HG03039 (cell line): ENCODE measurements around the gene MAEL.

Experiments
- ATAC-seq: cut with Tn5 transposase; IDR thresholded peaks from one replicate; pipeline ENCODE4 v1.9.1; 2021; ENCODE audit warnings: mild to moderate bottlenecking, moderate library complexity; ENCODE audit not compliant: unreplicated experiment

Gene MAEL

DNA sequence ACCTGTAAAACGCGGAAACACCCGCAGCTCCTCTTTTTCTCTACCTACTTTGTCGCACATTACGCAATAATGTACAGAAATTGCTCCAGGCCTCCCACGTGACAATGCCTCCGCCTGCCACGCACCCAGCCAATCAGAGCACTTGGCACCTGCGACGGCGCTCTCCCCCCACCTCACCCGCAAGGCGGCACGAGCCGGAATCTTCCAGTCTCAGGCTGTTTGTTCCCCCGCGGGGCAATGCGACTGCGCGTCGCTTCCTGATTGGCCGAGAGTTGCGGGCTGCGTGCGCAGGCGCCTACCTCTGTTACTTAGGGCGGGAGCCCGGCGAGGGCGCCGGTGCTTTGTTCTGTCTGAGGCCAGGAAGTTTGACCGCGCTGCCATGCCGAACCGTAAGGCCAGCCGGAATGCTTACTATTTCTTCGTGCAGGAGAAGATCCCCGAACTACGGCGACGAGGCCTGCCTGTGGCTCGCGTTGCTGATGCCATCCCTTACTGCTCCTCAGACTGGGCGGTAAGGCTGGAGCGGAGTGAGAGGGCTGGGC, at the start of gene MAEL:
TSS of gene MAEL (plus strand) at position 307 of the 542 bp plus-strand sequence. CDS start at position 380, 73 bp downstream.
- no peak for ATAC-seq

DNA sequence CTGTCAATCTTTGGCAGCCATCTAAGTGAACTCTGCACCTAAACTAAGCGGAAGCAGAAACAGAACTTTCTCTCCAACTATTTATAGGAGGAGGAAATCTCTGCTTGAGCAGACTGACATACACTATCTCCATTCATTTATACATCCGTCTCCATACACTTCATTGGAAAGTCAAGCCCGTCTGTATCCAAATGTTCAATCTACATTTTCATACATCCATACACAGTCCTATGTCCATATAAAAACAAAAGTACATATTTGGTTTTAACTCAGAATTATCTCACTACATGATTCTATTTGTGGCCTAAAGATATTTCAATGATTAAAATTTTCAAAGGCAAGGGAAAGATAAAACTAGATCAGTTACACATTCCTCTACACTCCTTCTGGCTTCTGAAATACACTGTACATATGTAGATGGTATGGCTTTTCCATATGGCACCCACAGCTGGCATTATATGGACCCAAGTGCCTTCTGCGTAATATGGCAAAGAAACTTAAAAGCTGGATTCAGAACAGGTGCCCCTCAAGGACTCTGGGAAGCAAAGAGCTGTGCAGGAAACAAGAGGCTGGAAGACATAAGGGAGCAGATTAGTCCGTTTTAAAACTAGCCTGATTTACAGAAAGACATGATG, 49.2 kb upstream of the MAEL start:
- no peak for ATAC-seq

DNA sequence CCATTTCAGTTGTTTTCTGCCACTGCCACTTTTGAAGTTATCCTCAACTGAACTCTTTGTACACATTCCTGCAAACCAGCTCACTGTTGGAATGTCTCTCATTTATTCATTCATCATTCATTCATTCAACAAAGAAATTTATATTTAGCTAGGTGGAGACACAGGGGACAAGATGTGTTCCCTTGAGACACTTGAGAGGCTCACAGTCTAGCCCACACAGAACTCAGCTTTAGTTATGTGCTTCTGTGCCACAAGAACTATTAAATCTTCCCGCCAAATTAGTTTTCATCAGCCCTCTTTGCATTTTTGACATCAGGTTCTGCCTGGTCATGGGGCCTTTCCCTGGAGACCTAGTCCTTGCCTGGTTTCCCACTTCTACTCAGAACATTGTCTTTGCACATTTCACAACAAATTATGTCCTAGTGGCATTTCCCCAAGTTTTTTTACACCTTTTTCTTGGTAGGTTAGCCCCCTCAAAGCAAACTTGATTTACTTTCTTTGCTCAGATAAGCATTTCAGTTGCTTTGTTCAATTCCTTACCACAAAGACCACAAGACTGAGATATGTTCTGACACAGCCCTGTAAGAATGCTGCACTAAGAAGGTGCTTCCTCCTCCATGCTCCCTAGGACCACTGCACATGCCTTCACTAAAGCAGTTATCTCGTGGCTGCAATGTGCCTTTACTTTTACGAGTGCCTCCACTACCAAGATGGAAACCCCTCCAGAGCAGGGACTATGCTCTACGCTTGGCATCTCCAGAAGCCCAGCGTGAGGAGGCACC, 44.7 kb upstream of the MAEL start:
- ATAC-seq, result no peak

DNA sequence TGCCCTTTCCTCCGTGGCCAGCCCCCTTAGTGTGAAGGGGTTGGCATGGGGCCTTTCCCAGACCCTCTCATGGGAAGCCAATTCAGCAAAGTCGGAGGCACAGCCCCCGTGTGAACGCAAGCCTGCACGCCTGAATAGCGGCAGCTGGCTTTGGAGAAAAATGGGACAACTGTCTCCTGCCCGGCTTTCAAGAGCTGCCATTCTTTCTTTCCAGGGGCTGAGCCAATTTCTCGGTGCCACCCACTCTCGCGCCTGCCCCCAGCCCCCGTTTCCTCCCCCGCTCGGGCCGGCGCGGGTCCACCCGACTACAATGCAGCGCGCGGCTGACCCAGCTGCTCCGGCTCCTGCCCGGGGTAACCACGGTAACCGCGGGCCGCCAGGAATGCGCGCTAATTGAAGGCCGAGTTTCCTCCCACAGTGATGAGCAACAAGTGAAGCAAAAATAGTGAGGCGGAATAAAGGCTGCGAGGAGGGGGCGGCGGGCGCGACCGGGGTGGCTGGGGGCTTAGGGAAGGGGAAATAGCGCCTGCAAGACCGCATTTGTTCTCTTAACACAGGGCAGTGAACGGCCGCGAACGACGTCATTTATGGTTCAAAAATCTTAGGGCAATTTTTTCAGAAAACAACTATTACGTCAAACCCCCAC, 41.6 kb upstream of the MAEL start:
- ATAC-seq, result no peak

DNA sequence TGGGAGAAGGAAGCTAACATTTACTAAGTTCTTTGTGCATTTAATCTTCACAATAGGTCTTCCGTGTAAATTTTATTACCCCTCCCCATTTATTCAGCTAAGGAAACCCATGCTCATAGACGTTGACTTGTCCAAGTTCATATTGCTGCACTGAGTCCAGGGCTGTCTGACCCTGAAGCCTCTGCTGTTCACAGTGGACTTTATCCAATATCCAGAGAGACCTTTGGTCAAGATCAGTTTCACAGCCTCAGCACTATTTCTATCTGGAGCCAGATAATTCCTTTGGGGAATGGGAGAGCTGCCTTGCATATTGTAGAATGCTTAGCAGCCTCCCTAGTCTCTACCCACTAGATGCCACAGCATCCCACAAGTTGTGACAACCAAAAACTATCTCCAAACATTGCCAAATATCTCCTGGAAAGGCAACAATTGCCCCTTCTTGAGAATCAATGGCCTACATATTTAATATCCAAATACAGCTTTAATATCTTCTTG, 40.2 kb upstream of the MAEL start:
- no peak for ATAC-seq

DNA sequence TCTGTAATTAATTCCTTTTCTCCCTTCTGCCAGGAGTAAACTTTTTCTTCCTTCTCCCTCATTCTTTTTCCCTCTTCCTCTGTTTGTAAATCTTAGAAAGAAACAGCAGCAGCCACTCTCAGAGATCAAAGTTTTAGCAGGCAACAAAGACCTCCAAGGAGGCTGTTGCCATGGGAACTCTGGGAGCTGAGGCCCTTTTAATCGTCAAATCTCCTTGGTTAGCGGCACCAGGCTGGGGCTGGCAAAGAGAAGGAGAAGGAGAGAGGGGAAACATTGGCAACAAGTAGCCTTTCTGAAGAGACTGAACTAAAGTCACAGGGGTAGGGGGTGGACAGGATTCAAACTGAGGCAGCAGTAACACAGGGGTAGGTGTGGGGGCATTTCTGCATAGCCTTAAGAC, 38.9 kb upstream of the MAEL start:
- no peak for ATAC-seq

DNA sequence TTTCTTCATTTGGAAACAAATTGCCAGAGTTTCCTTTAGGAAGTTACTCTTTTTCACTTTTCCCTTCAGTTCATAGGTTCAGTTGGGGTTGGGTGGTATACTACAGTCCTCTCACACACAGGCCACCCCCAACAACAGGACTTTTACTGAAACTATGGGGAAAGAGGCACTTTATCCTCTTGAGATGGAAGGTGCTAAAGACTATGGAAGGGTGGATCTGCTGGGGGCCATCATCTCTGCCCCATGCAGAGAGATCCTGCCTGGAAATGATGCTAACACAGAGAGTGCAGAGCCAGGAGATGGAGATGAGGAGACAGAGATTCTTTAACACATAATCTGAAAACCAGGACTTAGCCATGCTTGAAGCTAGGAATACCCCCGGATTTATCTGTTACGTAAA, 38.0 kb upstream of the MAEL start:
- ATAC-seq, result no peak

DNA sequence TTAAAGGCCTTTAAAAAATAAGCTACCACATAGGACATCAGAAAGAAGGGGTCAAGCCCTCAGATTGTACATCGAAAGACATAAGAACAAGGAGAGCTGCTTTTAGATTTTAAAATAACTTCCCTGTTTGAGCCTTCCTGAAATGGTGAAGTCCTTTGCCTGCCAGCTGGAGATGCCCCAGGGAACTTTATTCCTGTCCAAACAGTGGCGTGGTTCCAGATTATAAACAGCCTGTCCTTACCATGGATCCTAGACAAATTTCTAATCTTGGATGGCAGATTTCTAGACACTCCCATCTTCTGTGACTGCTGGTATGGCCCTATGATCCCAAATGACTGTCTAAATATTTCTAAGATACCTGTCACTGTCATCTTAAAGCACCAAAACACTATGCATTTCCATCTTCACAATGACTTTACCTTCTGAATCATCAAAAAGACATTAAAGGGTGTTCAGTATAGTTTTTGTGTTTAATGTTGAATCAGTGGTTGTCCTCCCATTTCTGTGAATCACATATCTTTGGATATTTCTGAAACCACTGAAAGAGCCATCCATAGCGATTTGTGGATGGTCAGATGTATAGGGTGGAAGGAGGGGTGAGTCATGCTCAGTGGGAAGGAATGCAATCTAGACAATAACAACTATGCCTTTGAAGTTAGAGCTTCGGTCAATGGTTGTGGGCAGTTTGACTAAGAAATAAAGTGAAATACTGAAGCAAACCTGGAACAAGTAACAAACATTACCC, 36.9 kb upstream of the MAEL start:
- no peak for ATAC-seq

DNA sequence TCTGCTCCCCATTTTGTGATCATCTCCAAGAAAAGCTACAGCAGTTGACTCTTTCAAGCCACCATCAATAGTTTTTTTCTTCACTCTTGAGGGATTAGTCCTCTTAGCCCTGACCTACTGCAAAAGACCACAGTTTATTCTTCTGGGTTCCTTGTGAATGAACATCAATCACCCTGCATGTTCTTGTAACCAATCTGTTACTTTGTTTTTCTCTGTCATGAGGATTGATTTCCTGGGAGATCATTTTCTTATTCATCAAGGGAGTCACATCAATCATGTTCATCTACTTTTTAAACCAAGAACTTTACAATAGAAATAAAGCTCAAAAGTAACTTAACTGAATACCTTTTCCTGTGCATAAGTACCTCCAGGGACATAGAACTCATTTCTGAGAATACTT, 35.6 kb upstream of the MAEL start:
- no peak for ATAC-seq

DNA sequence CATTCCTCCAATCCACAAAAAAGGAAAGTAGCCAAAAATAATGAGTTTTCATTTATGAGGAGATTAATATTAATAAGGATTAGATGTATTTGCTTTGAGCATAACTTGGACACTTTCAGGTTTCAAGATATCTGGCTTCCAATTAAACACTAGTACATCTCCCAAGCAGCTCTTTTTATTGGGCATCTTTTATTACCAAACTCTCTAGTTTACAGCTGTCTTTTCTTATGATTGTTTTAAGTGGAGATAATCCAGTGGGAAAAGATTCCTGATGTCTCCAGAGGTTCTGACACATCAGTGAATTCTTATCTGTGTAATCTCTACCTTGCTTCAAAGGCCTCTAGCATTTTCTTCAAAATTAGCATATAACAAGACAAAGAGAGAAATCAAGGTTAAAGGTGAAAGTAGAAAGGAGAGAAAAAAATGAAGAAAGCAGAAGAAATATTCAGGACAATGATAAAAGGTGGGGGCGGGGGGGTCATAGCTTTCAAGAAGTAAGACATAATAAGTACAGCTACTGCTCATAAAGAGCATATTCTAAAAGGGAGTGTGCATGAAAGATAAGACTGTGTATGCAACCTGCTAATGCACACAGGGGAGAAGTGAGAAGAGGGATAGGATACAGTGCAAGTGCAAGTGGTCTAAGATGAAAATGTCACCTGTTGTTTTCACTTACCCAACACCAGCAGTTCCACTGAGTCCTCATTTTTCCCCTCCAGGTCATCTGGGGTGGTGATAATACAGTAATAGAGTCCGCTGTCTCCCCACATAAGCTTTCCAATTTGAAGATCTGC, 32.8 kb upstream of the MAEL start:
- no peak for ATAC-seq

DNA sequence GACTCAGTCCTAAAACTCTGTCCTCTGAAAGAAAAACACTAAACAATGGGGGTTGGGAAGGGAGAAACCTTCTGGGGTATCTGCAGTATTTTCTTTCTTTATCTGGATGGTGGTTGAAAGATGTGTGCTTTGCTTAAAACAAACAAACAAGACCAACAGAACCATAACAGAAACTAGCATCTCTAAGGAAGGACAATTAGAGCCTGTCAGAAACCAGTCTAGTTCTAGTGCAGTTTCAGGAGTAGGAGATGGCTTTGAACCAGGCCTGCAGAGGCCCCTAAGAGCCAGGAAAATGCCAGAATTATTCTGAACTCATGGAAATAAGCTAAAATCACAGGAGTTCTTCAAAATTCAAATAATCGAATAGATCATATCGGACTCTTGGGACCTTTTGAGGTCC, 32.2 kb upstream of the MAEL start:
- ATAC-seq, result no peak

DNA sequence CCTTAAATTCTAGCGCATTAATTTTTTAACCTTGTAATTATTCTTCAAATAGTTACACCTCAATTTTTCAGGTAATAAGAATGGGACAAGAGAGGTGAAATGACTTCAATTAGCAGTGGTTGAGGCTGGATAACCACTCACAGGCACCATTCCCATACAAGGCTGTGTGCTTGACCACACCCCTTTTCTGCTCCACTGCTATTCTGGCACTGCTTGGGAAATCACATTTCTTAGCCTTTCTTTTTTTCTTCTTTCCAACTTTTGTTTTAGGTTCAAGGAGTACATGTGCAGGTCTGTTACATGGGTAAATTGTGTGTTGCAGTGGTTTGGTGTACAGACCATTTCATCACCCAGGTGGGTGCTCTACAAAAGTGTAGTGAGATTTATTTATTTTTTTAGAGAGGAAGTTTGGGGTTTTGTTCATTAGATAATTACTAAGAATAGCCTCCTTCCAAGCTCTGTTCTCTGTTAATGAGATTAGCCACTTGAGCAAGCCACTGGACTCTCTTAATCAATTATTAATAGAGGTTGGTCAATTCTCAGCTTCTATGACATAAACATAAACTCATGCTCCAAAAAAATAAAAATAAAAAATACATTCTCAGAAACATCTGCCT, 28.1 kb upstream of the MAEL start:
- ATAC-seq, result no peak

DNA sequence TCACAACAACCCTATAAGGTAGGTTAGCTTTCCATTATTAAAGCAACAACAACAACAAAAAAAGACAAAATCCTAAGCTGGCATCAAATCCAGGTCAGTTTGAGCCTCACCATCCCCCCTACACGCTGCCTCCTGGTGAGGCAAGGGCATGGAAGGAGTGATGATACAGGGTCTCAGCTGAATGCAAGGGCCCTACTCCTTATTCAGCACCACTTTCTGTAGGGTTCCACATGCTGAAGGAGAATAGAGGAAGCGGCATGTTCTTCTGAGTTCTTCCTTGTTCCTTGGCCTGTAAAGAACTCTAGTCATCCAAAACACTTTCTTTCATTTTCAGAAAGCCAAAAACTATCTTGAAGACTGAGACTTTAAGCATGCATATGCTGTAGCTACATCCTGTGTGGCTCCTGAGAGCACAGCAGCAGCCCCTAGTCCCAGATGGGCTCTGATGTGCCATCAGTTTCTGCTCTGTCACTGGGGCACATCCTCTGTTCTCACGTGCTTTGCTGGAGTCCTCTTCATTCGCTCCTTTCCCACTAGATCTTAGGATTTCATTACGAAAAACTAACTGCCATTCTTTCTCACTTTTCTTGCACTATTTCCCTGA, 19.9 kb upstream of the MAEL start:
- ATAC-seq, result peak; percentile 56

DNA sequence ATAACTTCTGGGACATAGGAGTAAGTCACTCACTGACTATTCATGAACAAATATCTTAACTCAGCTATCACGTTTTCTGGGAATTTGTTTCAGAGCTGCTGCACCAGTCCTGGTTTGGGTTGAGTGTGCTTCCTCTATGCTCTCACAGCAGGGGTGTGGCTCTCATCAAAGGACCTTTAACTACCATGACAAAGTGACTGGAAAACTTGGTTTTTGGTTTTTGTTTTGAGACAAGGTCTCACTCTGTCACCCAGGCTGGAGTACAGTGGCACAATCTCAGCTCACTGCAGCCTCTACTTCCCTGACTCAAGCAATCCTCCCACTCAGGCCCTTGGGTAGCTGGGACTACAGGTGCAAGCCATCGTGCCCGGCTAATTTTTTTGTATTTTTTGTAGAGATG, 17.8 kb upstream of the MAEL start:
- no peak for ATAC-seq

DNA sequence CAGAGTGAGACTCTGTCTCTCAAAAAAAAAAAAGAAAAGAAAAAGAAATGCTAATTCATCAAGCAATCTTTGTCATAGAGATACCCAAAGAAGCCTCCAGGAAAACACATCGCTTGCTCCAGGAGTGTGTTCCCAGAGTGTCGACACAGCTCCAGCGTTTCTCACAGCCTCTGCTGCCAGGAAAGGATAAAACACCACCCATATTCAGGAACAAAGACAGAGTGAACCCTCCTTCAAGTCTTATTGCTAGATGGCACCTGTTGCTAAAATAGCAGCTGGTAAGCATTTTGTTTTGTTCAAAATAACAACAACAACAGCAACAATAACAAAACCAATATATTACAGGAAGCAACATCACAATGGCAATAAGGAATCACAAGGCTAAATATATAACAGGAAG, 16.9 kb upstream of the MAEL start:
- no peak for ATAC-seq

DNA sequence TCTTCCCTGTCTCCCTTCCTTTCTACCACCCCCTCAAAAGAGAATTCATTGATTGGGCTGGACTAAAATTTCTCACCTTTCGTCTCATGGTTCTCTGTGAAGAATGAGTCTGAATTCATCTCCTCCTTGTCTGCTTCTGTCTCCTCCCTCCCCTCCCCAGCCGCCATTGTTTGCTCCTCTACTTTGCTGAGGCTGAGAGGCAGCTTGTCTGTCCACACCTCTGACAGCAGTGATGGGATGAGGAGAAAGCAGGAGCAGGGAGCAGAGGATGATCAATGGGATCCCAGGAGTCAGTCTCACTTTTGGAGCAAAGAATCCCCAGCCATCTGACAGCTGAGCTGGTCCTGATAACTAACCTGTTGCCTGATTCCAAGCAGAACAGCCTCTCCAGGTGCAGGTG, 16.3 kb upstream of the MAEL start:
- no peak for ATAC-seq

DNA sequence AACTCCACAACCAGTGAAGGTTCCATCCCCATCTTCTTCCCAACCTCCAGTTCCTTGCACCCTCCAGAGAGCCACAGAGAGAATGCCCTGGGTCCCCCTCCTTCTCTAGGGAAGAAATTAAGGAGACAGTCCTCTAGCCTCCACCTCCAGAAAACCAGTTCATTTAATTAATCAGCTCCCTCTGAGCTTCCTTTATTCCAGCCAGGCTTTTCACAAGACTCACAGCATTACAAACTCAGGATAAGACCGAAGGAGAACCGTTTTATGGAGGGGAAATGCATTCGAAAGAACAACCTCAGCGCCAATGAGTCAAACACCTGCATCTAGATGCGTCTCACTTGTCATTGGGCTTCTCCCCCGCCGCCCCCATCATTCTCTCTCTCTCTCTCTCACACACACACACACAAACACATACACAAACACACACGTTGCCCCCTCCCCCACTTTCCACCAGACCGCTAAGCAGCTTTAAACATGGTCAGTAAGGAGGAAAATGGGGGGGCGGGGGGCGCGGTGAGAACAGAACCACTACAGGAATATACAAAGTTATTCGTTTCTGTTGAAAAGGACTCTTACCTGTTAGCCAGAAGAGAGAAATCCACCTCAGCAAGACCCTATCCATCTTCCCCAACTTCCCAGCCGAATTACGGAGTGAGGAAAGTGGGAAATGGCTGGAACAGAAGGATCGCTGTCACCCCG, 14.3 kb upstream of the MAEL start:
- ATAC-seq, result no peak

DNA sequence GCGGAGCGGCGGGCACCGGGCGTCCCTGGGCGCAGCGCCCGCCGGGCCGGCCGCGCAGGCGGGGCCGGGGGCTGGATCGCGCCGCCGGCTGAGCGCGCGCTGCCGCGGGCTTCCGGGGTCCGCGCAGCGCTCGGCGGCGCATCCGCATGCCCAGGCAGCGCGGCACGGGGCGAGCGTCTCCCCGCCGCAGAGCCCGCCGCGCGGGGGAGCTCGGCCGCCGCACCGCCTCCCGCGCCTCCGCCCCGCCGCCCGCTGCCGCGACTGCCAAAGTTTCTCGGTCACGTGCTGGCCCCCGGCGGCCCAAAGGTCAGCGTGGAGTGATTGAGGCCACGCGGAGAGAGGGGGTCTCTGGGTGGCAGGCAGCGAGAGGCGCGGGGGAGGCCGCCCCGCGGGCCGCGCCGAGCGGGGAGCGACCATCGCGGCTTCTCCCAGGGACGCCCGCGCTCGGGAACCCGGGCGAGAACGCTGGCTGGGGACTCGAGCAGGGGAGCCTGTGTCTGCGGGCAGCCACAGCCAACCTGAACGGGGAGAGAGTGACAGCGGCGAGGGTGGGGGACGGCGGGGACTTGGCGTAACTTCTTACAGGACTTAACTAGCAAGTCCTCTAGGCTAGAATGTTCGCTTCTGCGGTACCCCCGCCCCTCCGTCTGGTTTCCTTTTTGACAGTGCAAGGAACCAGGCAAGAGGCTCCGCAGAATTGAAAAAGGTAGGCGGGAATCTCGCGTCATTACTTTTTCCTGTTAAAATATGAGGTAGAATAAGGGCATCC, 13.5 kb upstream of the MAEL start, which contains the start of gene ILDR2:
TSS of gene ILDR2 (minus strand) at position 180 of the 769 bp plus-strand sequence. CDS start 272 bp downstream, outside the sequence.
- ATAC-seq, result peak; percentile 55
